Fibroblast of lung (primary cell): ENCODE data around the gene METRNL. TPM values are rescaled to one million over a fixed set of nuclear protein-coding genes. Genes with fewer than 3 reads are reported as not detected.

ENCODE experiments used
- DNase-seq, 2 donors: peaks; one replicate each; pipeline versions ENCODE4 v3.0.0 to v3.0.0-alpha.2; 2010; ENCODE audit warnings: low read depth in 2 of 2
- H2AFZ ChIP-seq: 2 replicates; pipeline ENCODE4 v1.5.1; 2012; ENCODE audit warnings: low read length, control low read depth, inconsistent platforms
- H3K27ac ChIP-seq: 2 replicates; pipeline ENCODE4 v1.5.1; 2011; ENCODE audit warnings: low read length, control low read depth; ENCODE audit not compliant: insufficient read depth
- H3K27me3 ChIP-seq: 2 replicates; pipeline ENCODE4 v1.5.1; 2011; ENCODE audit warnings: mild to moderate bottlenecking, low read length; ENCODE audit not compliant: control insufficient read depth, insufficient read depth
- H3K36me3 ChIP-seq: 2 replicates; pipeline ENCODE4 v1.5.1; 2011; ENCODE audit warnings: low read length; ENCODE audit not compliant: control insufficient read depth, insufficient read depth
- H3K4me1 ChIP-seq: 2 replicates; pipeline ENCODE4 v1.5.1; 2011; ENCODE audit warnings: low read length; ENCODE audit not compliant: control insufficient read depth, insufficient read depth; ENCODE audit errors: extremely low read depth
- H3K4me2 ChIP-seq: 2 replicates; pipeline ENCODE4 v1.5.1; 2011; ENCODE audit warnings: low read length, control low read depth; ENCODE audit not compliant: insufficient read depth; ENCODE audit errors: extremely low read depth
- H3K4me3 ChIP-seq, 4 experiments: fragments of 200-600 bp in 1 of 4; sonication (generic) in 1 of 4; replicated peaks in 1 of 4; 2 replicates each; pipeline ENCODE4 v1.5.1; 2011 to 2016; ENCODE audit warnings: low read length in 4 of 4, low read depth in 3 of 4, mild to moderate bottlenecking in 3 of 4, control low read depth in 2 of 4, inconsistent platforms in 1 of 4, mixed read lengths in 1 of 4; ENCODE audit not compliant: insufficient read depth in 1 of 4; ENCODE audit errors: control extremely low read depth in 1 of 4
- H3K79me2 ChIP-seq: 2 replicates; pipeline ENCODE4 v1.5.1; 2012; ENCODE audit warnings: mild to moderate bottlenecking, low read length, inconsistent platforms; ENCODE audit not compliant: control insufficient read depth, insufficient read depth
- H3K9ac ChIP-seq: 2 replicates; pipeline ENCODE4 v1.5.1; 2011; ENCODE audit warnings: mild to moderate bottlenecking, low read length, control low read depth; ENCODE audit not compliant: insufficient read depth
- H3K9me3 ChIP-seq: 2 replicates; pipeline ENCODE4 v1.5.1; 2012; ENCODE audit warnings: low read depth, low read length; ENCODE audit not compliant: control insufficient read depth, insufficient read depth
- H4K20me1 ChIP-seq: 2 replicates; pipeline ENCODE4 v1.5.1; 2011; ENCODE audit warnings: low read length; ENCODE audit not compliant: control insufficient read depth, insufficient read depth; ENCODE audit errors: extremely low read depth
- EZH2 ChIP-seq: IDR thresholded peaks from 2 replicates; pipeline ENCODE4 v1.5.1; 2012; ENCODE audit warnings: low read length, control low read depth, mild to moderate bottlenecking; ENCODE audit errors: missing control alignments
- polyA plus RNA-seq, 2 donors: library from polyadenylated mRNA; depleted of rRNA in 1 of 2; stranded (reverse) in 1 of 2; unstranded in 1 of 2; fragments of >200 nt; gene quantifications; 2 replicates each; pipeline ENCODE4 v1.2.1, GENCODE V29; 2011 to 2012; ENCODE audit warnings: missing spikeins in 1 of 2
- total RNA-seq: library from RNA; depleted of rRNA; stranded (reverse); fragments of >200 nt; gene quantifications from 2 replicates; pipeline ENCODE4 v1.2.1, GENCODE V29; 2014
- TF ChIP-seq, protein P1 (sequence below), 2 donors: IDR thresholded peaks in 1 of 2; conservative IDR thresholded peaks in 1 of 2; 1 replicate in 1 of 2; 2 replicates in 1 of 2; pipeline ENCODE4 v1.5.1; 2011 to 2012; ENCODE audit warnings: low read length in 2 of 2, control low read depth in 1 of 2, inconsistent platforms in 1 of 2, low read depth in 1 of 2, mild to moderate bottlenecking in 1 of 2

The METRNL gene
- total and polyA plus RNA-seq, 2 donors (not counting 1 experiment from before 2014, with no cell fraction given): 27.0 to 120 TPM

DNA sequence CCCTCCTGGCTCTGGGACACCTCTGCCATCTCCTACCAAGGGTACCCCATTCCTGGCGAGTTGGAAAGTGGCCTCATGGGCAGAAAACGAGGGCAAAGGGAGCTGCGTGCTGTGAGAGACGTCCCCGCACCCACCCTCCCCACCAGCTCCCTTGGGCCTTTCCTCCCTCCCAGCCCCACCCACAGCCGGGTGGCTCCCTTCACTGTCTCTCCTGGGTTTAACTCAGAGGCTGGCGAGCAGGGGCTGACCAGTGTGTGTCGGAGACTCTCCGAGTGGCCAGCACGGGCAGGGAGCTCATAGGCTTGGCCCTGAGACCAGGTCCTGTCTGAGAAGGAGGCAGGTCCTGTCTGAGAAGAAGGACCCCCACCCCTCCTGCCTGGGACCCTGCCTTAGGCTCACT lies 26.1 kb downstream of the METRNL start:
- H3K79me2 ChIP-seq: no peaks in the 10 kb centered on the region
- H2AFZ ChIP-seq: no peak overlapping the region
- peaks cover 6% of the 10 kb centered on the region for H3K9me3 ChIP-seq
- peaks cover 3% of the 10 kb centered on the region for H3K4me1 ChIP-seq
- no peak for TF ChIP-seq EZH2
- no peaks in the 10 kb centered on the region for H3K36me3 ChIP-seq
- H3K4me2 ChIP-seq: no peak overlapping the region
- H3K9ac ChIP-seq: no peak overlapping the region
- no peak overlapping the region for H3K27ac ChIP-seq
- H3K4me3 ChIP-seq: no peak overlapping the region
- H3K27me3 ChIP-seq: peaks cover 4% of the 10 kb centered on the region
- no peaks in the 10 kb centered on the region for H4K20me1 ChIP-seq
- no peak for DNase-seq

DNA sequence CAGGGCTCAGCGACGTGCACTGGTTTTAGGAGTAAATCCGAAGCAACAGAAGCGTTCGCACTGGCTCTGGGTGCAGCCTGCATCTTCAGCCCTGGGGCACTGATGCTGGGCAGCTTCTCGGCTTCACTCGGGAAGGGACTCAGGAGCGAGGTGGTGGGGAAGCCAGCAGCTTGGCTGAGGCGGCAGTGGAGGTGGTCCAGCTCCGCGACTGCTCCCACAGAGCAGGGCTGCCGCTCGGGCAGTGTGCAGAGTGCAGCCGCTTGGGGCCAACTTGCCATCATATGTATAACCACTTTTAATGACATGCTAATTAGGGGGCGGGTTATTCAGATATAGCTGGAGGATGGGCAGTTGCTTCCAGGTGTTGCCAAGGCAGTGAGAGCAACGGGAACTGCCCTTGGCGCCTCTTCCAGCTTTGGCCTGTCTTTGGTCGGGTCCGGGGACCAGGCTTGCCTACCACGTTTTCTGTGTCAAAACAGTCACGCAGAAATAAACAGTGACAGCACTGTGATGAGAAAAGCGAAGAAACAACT lies 26.7 kb downstream of the METRNL start:
- no peak overlapping the region for H3K4me2 ChIP-seq
- H3K9ac ChIP-seq: no peak overlapping the region
- no peak overlapping the region for H3K27ac ChIP-seq

DNA sequence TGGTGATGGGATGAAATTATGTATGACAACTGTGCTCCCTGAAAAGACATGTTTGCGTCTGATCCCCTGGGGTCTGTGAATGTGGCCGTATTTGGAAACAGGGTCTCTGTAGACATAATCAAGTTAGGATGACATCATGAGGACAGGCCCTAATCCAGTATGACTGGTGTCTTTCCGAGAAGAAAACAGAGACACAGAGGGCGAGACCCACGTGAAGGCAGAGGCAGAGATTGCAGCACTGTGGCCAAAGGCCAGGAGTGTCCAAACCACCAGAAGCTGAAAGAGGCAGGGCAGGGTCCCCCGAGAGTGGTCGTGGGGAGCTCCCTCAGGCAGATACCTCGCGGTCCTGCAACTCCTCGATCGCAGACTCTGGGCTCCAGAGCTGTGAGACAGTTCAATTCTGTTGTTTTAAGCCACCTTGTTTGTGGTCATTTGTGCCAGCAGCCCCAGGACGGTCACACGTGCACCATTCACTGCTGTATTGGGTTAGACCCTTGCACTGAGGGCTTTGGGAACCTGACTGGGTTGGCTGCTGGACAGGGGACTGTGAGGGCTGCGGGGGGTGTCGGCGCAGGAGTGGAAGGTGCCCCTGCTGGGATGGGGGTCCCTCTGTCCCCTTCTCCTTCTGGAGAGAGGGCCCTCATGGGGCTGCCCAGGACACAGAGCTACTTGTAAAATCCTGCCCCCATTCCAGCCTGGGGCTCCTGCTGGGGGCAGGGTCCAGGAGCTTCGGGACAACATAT lies 27.7 kb downstream of the METRNL start:
- H3K27me3 ChIP-seq: peaks cover 4% of the 10 kb centered on the region
- H3K9me3 ChIP-seq: peaks cover 6% of the 10 kb centered on the region
- H4K20me1 ChIP-seq: no peaks in the 10 kb centered on the region
- no peak for TF ChIP-seq EZH2
- TF ChIP-seq, protein P1, sequence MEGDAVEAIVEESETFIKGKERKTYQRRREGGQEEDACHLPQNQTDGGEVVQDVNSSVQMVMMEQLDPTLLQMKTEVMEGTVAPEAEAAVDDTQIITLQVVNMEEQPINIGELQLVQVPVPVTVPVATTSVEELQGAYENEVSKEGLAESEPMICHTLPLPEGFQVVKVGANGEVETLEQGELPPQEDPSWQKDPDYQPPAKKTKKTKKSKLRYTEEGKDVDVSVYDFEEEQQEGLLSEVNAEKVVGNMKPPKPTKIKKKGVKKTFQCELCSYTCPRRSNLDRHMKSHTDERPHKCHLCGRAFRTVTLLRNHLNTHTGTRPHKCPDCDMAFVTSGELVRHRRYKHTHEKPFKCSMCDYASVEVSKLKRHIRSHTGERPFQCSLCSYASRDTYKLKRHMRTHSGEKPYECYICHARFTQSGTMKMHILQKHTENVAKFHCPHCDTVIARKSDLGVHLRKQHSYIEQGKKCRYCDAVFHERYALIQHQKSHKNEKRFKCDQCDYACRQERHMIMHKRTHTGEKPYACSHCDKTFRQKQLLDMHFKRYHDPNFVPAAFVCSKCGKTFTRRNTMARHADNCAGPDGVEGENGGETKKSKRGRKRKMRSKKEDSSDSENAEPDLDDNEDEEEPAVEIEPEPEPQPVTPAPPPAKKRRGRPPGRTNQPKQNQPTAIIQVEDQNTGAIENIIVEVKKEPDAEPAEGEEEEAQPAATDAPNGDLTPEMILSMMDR (conservative IDR thresholded peaks at IDR 0.05 in 1 of 2, IDR thresholded peaks at IDR 0.05 in 1 of 2; ENCODE audit: low read depth in 1 of 2, low read length in 2 of 2): no peak
- H3K4me2 ChIP-seq: no peak overlapping the region
- H3K79me2 ChIP-seq: no peaks in the 10 kb centered on the region
- no peak overlapping the region for H3K9ac ChIP-seq
- H2AFZ ChIP-seq: no peak overlapping the region
- no peak overlapping the region for H3K27ac ChIP-seq
- DNase-seq: peak in 1 of 2 donors; percentile 21
- H3K36me3 ChIP-seq: no peaks in the 10 kb centered on the region
- no peak overlapping the region for H3K4me3 ChIP-seq
- H3K4me1 ChIP-seq: peaks cover 13% of the 10 kb centered on the region

More for the DNA sequence above, 26.7 kb downstream of the METRNL start:
- Histone ChIP-seq H3K4me3 (no peak overlapping the region), H3K4me1 (peaks cover 9% of the 10 kb centered on the region), H3K9me3 (peaks cover 6% of the 10 kb centered on the region), H2AFZ (no peak overlapping the region), H3K79me2 (no peaks in the 10 kb centered on the region), H3K36me3 (no peaks in the 10 kb centered on the region), H3K27me3 (peaks cover 4% of the 10 kb centered on the region), H4K20me1 (no peaks in the 10 kb centered on the region)
- no peak for DNase-seq
- TF ChIP-seq, protein P1 (conservative IDR thresholded peaks at IDR 0.05 in 1 of 2, IDR thresholded peaks at IDR 0.05 in 1 of 2; ENCODE audit: low read depth in 1 of 2, low read length in 2 of 2): no peak
- TF ChIP-seq EZH2: no peak
